GM12801 (cell line): ENCODE results near the gene NOSTRIN.

Experiments used
- CTCF ChIP-seq: IDR thresholded peaks from one replicate; pipeline ENCODE4 v1.5.1; 2011; ENCODE audit warnings: control low read depth; ENCODE audit not compliant: insufficient read length; ENCODE audit errors: extremely low read depth

The NOSTRIN gene

GRCh38 chr2:168814046-168814445, 11.6 kb downstream of the NOSTRIN start:
- no peak for TF ChIP-seq CTCF

DNA sequence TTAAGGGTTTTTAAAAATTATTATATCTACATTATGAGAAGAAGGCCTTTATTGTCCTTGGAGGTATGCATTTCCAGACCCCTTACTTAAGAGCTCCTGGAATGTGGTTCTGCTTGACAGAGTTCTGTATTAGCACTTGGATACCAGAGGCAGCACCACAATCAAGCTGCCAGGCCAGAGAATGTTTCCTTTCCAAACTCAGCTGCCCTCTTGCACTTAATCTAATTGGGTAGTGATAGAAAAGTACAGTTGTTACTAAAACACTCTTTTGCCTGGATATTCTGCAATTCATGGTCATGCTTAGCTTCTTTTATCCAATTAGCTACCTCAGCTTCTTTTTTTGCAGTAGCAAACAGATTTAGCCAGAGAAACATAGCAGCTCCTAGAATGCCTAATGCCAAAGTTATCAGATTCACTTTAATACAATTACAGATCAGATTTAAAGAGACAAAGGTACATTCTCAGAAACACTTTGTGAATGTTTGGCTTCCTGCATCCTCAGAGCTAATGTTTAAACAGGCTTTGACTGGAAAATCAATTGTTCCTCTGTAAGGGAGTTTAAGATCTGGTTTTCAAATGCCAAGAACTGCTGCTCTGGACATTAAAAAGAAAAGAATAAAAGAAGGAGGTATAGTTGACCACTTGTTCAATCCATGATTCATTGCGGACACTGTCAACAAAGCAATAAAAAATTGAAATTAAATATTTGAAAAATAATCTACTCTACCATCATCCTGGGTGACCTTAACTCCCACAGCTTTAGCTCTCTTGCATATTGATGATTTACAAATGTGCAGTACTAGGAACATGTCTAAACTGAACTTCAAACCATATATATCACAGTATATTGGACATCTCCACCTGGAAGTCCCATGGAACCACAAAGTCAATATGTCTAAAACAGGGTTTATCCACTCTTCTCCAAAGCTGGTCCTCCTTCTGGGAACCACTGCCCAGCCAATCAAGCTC, 12.8 kb downstream of the NOSTRIN start:
- TF ChIP-seq CTCF, result no peak

DNA sequence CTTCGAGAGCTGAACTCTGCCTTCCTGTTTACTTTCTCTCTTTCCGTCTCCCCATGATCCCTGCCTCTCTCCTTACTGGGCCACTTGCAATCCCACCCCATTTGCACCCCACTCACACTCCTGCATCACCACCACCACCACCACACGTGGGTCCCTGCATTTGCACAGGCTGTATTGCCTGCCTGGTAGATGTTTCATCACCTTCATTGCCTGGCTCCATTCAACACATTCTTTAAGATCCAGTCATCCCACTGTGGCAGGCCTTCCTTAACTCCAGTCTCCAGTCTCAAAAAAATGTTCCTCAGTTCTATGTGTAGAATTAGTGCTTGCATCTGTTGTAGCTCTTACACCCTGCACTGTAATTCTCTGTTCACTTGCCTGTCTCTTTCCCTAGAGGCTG, 13.9 kb downstream of the NOSTRIN start:
- no peak for TF ChIP-seq CTCF

- TF ChIP-seq CTCF, result no peak
Measured at GRCh38 chr2:168819050-168819715, 16.7 kb downstream of the NOSTRIN start.

DNA sequence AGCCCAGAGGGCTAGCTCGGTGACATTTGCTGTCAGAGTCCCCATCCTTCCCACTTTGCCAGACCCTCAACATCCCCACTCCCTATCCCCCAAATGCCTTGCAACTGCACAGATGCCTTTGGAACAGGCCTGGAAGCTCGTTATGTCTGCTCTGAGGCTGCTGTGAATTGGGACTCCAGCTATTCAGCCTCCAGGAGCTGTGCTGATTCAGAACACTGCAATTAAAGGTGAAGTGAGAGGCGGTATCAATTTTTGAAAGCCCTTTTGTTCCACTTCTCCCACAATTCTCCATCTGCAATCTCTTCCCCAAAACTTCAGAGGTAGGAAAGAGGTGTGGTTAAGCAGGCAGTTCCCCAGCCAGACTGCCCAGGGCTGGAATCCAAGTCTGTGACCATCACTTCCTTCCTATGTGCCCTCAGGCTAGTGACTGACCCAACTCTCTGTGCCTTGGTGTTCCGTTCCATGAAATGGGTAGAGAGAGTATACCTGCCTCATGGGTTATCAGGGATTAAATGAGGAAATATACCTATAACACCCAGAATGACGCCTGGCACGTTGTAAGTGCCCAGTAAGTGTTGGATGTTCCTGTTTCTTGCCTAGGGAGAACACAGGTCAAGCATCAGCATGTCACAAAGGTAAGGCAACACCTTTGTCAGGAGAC, 17.5 kb downstream of the NOSTRIN start:
- no peak for TF ChIP-seq CTCF

DNA sequence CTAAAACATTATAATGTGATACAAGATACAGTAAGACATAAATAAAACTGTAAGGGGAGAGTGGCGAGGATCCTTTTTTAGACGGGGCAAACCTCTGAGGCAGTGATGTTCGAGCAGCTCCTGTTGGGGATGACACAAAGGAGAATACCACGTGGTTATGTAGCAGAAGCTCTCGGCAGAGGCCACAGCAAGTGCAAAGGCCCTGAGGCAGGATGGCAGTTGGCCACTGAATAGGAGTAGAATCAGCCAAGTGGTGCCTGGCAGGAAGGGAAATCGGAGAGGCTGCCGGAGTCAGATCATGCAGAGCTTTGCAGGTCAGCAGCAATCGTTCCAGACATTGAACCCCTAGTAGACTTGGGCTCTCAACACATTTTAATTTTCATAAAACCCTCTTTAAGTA, 19.1 kb downstream of the NOSTRIN start:
- no peak for TF ChIP-seq CTCF

DNA sequence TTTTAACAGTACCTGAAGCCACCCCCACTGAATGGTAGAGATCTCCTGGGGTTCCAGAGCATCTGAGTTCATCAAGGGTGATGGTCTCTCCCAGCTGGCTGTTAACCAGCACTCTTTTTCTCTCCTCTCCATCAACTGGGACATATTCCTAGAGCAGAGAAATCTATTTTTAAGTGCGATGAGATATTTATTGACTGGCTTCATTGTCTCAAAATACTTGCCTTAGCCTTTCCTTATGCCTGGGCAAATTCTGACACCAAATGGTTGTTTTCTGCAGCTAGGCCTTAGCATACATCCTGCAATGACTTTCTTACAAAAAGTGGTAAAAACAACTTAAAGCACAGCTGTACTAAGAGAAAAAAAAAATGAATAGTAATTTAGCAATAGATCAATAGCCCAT, 19.6 kb downstream of the NOSTRIN start:
- TF ChIP-seq CTCF, result no peak
